Measurements from ENCODE around the gene ABR.

DNA sequence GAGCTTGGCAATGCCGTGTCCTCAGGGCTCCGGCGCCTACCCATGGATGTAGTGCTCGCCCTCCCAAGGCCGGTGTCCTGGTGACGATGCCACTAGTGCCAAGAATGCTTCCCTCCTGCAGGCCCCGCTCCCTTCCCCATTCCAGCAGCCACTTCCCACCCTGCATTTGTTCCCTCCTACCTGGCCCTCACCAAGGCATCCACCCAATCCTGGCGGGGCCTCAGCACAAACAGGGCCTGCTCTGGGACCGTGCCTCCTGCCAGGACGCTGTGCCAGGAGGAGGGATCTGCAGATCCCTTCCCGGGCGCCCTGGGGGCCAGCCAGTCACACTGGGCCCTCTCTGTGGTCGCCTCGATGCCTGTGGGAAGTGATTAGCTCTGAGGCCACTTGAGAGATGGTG is 25.1 kb downstream of the ABR start:
- TF ChIP-seq ZFX (IDR thresholded peaks at IDR 0.05; ENCODE audit: borderline replicate concordance), result no peak
- TF ChIP-seq, protein P1, sequence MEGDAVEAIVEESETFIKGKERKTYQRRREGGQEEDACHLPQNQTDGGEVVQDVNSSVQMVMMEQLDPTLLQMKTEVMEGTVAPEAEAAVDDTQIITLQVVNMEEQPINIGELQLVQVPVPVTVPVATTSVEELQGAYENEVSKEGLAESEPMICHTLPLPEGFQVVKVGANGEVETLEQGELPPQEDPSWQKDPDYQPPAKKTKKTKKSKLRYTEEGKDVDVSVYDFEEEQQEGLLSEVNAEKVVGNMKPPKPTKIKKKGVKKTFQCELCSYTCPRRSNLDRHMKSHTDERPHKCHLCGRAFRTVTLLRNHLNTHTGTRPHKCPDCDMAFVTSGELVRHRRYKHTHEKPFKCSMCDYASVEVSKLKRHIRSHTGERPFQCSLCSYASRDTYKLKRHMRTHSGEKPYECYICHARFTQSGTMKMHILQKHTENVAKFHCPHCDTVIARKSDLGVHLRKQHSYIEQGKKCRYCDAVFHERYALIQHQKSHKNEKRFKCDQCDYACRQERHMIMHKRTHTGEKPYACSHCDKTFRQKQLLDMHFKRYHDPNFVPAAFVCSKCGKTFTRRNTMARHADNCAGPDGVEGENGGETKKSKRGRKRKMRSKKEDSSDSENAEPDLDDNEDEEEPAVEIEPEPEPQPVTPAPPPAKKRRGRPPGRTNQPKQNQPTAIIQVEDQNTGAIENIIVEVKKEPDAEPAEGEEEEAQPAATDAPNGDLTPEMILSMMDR (IDR thresholded peaks at IDR 0.05), result no peak

Data from 22Rv1 (cell line).